GM15510 (cell line): ENCODE measurements around the gene EYA4.

ENCODE experiments used
- POLR2A ChIP-seq: IDR thresholded peaks from 3 replicates; pipeline ENCODE4 v1.6.1; 2011; ENCODE audit warnings: borderline replicate concordance; ENCODE audit not compliant: insufficient read length; ENCODE audit errors: extremely low read depth

EYA4 gene

DNA sequence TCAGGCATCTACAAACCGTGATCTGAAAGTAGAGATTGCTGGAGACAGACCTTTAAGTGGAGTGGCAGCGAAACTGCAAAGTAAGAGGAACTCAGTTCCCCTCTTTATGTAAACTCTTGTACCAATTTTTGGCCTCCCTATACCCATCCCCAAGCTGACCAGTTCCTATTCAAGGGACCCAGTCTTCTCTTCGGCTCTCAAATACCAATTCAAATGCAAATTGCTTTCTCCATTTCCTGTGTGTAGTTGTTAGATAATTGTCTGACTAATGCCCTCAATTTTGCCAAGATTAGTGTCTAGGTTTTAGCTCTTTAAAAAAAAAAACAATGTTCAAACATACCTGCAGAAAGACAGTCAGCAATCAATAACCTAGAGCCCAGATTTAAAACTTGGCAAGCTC lies 150.9 kb downstream of the EYA4 start:
- no peak for TF ChIP-seq POLR2A

DNA sequence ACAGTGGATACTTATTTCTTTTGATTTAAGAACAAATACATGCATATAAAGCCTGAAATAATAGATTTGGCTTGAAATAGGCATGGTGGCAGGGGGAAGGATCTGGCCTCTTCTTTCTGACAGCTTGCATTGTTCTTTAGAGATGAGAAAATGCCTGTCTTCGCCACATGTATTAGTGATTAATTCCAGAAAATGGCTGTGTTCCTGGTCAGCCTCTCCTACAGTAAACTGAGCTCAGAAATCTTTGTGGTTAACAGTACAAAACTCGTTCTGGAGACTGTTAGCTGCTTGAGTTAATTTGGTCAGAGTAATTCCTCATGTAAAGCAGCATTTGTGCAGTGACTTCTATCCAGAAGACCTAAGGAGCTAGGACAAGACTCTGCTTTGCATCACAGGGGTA lies 151.5 kb downstream of the EYA4 start:
- TF ChIP-seq POLR2A: no peak

GRCh38 chr6:133393891-133394290 lies 152.7 kb downstream of the EYA4 start:
- no peak for TF ChIP-seq POLR2A

GRCh38 chr6:133394630-133395029 lies 153.5 kb downstream of the EYA4 start:
- no peak for TF ChIP-seq POLR2A

- TF ChIP-seq POLR2A: no peak
These were observed 155.3 kb downstream of the EYA4 start for GRCh38 chr6:133396233-133396983.

- no peak for TF ChIP-seq POLR2A
These were observed 155.8 kb downstream of the EYA4 start for GRCh38 chr6:133396984-133397348.

DNA sequence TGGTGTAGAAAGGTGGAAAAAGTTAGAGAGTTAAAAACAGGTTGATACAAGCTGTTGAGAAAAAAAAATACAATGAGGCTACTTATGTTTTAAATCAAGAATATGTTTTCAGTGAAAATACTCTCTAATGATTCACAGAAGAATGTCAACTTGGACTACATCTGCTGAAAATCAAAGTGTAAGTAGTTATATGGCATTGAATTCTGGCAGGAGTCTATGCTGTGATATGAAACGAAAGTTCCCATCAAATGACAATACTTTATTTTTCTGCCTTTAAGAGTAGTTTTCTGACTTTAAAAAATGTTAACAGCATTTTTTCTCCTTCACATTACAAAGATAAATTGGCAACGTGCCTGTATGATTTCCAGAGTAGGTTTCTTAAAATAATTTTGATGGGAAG lies 158.3 kb downstream of the EYA4 start:
- no peak for TF ChIP-seq POLR2A

- no peak for TF ChIP-seq POLR2A
These were observed 163.0 kb downstream of the EYA4 start for GRCh38 chr6:133404151-133404550.

DNA sequence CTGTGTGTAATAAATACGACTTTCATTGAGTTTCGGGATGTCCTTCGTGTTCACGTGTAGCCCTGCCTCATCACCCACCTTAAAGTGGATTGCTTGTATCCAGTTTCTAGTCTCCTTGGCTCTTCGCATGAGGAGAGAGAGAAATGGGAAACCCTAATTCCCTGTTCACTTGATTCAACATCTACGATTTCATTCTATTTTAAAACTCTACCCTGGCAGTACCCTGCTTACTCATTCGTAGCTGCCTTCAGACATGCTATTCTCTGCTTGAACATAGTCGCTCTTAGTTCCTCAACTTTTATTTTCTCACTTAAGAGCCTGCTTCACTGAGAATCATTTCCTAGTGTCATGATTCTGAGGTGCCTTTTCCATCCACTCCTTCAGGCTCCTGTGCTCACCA lies 163.6 kb downstream of the EYA4 start:
- no peak for TF ChIP-seq POLR2A

DNA sequence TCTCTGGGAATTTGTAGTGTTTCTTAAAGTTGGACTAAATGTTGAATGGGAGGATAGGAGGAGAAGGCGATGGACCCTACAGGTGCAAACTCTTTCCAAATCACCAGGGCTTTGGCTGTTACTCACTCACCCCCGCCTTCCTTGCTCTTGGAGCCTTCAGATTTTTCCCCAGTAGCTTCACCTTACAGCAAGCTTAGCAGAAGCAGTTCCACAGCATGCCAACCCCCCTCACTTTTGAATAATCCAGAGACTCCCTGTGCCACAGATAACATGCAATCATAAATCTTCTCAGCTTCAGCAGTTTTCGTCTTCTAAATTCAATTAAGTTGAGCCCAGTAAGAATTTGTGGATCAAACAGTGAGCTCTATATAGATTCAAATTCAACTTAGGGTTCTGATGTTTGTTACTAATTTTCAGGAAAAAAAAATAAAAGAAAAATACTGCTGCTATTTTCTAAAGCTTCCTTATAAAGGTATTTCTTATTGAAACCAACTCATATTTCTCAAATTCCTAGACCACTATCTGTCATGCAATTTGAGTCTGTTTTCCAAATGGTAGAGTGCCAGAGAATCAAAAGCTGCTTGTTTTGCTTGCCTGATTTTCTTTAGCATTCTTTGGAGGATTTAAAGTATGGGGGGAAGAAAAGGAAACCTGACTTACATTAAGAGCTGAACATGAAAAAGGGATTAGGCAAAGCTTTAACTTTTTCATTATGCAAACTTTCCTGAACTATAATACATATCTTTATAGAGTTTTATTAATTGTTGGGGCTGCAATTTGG lies 166.4 kb downstream of the EYA4 start:
- TF ChIP-seq POLR2A: no peak

DNA sequence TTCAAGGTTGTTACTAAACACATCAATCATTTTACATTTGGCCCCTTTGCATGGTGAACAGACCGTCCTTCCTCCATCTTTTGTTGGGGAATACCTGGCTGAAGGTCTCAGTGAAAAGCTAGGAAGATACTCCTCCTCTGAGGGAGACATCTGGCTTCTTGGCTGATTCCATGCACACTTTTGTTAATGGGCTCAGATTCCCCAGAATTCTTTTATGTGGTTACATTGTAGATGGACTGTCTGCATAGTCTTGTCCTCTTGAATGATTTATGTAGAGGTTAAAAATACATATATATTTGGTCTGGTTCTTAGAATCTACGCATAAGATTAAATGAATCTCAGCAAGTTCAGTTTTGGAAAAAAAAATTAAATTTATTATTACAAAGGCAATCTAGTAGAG lies 167.0 kb downstream of the EYA4 start:
- TF ChIP-seq POLR2A: no peak

DNA sequence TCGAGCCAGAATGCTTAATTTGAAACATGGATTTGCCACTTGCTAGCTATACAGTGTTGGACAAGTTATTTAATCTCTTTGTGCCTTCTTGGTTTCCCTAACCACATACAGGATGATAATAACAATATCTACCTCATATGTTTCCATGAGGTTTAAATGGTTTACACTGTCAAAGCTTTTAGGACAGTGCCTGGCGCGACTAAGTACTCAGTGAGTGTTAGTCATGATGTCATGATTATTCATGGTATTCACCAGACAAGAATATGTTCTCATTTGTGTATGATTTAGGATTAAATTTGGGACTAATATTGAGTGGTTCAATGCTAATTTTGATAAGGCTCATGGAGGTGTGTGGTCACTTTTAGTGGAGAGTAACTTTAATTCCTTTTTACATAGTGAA lies 167.4 kb downstream of the EYA4 start:
- no peak for TF ChIP-seq POLR2A

DNA sequence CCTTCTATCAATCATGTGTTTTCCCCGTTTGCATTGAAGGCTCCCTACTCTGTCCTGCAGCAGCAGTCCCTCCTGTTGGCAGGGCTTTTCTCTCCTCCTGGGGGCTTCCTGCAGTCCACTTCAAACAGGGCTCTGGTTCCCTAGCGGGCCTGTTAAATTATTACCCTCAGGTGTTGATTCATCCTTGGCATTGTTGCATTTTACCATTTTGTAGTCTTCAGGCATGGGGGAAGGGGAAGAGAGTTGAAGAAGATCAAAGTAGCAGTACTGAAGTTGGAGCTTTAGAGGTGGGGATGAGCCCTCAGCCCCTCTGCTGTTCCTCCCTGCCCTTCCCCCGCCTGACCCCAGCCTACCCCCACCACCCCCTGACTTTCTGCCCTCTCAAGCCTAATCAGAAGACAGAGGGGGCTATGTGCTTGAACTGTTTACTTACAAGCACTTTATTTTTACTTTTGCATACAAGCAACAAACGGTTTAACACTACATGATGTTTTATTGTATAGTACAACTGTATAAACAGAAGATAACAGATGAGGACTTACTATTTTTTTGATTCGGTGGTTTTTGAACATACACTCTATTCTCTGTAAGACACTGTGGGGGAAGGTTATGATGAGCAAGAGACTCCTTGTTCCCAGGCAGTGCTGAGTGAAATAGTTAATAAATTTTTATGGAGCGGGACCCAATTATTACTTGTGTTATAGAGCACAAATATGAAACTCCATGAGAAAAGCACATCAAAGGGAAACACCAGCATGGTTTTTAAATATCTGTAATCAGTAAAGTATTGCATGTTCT lies 169.7 kb downstream of the EYA4 start:
- no peak for TF ChIP-seq POLR2A

GRCh38 chr6:133411757-133412156 lies 170.6 kb downstream of the EYA4 start:
- no peak for TF ChIP-seq POLR2A

GRCh38 chr6:133415262-133415661 lies 174.1 kb downstream of the EYA4 start:
- TF ChIP-seq POLR2A: no peak
